ENCODE results near the gene TMEM182.

DNA sequence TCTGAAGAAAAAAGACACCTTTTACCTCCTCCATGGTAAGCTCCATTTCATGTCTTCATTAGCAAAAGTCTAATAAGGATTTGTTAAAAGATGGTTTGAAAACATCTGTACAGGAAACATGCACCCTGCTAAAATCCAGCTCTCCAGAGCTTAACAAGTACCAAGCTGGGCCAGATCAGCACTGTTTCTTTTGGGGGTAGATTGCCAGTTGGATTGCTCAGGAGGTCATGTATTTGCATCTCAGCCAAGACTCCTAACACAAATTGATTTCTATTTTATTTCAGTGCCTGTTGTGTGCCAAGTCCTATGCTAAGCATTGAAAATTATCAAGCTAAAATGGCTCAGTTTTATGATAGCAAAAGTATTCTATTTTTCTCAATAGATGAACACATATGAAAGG, 3.4 kb upstream of the TMEM182 start:
- TF ChIP-seq, protein P1, sequence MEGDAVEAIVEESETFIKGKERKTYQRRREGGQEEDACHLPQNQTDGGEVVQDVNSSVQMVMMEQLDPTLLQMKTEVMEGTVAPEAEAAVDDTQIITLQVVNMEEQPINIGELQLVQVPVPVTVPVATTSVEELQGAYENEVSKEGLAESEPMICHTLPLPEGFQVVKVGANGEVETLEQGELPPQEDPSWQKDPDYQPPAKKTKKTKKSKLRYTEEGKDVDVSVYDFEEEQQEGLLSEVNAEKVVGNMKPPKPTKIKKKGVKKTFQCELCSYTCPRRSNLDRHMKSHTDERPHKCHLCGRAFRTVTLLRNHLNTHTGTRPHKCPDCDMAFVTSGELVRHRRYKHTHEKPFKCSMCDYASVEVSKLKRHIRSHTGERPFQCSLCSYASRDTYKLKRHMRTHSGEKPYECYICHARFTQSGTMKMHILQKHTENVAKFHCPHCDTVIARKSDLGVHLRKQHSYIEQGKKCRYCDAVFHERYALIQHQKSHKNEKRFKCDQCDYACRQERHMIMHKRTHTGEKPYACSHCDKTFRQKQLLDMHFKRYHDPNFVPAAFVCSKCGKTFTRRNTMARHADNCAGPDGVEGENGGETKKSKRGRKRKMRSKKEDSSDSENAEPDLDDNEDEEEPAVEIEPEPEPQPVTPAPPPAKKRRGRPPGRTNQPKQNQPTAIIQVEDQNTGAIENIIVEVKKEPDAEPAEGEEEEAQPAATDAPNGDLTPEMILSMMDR (IDR thresholded peaks at IDR 0.05): no peak
- TF ChIP-seq POLR2A (IDR thresholded peaks at IDR 0.05) (no peak), POLR2AphosphoS5 (IDR thresholded peaks at IDR 0.05) (no peak)

Measured in suprapubic skin (tissue), 4 donors.